Osteoblast (primary cell): Measurements from ENCODE around the gene RSL1D1. TPM values are rescaled to one million over a fixed set of nuclear protein-coding genes. Genes with fewer than 3 reads are reported as not detected.

Source experiments
- DNase-seq: peaks from one replicate; pipeline ENCODE4 v3.0.0; 2011; ENCODE audit warnings: low spot score, mixed read lengths; ENCODE audit not compliant: insufficient read length; ENCODE audit errors: missing footprints
- H2AFZ ChIP-seq: 2 replicates; pipeline ENCODE4 v1.6.0; 2011; ENCODE audit warnings: mild to moderate bottlenecking, low read length
- H3K27ac ChIP-seq: 2 replicates; pipeline ENCODE4 v1.5.1; 2011; ENCODE audit warnings: mild to moderate bottlenecking, low read depth, low read length, moderate library complexity
- H3K27me3 ChIP-seq: 2 replicates; pipeline ENCODE4 v1.6.0; 2012; ENCODE audit warnings: mild to moderate bottlenecking, control low read depth, inconsistent platforms, low read length, moderate library complexity; ENCODE audit not compliant: insufficient read depth
- H3K36me3 ChIP-seq: 2 replicates; pipeline ENCODE4 v1.5.1; 2011; ENCODE audit warnings: mild to moderate bottlenecking, low read length, control low read depth, moderate library complexity; ENCODE audit not compliant: insufficient read depth
- H3K4me1 ChIP-seq: 2 replicates; pipeline ENCODE4 v1.5.1; 2011; ENCODE audit warnings: mild to moderate bottlenecking, low read length, control low read depth, moderate library complexity; ENCODE audit not compliant: insufficient read depth
- H3K4me2 ChIP-seq: 2 replicates; pipeline ENCODE4 v1.6.0; 2011; ENCODE audit warnings: mild to moderate bottlenecking, low read length; ENCODE audit not compliant: insufficient read depth
- H3K4me3 ChIP-seq: fragments of 200-600 bp; sonication (generic); 3 replicates; pipeline ENCODE4 v1.5.1; 2012; ENCODE audit warnings: mild to moderate bottlenecking, low read length, inconsistent platforms; ENCODE audit not compliant: insufficient read depth
- H3K79me2 ChIP-seq: 2 replicates; pipeline ENCODE4 v1.6.0; 2012; ENCODE audit warnings: mild to moderate bottlenecking, low read length, control low read depth, inconsistent platforms; ENCODE audit not compliant: insufficient read depth
- H3K9me3 ChIP-seq: 2 replicates; pipeline ENCODE4 v1.5.1; 2011; ENCODE audit warnings: low read depth, low read length, control low read depth
- H4K20me1 ChIP-seq: 2 replicates; pipeline ENCODE4 v1.6.0; 2012; ENCODE audit warnings: mild to moderate bottlenecking, low read length, control low read depth; ENCODE audit not compliant: insufficient read depth
- total RNA-seq: library from RNA; depleted of rRNA; stranded (reverse); fragments of >200 nt; gene quantifications from 2 replicates; pipeline ENCODE4 v1.2.3, GENCODE V29; 2012
- TF ChIP-seq, protein P1 (sequence below): IDR thresholded peaks from 2 replicates; pipeline ENCODE4 v1.5.1; 2011; ENCODE audit warnings: mild to moderate bottlenecking, low read depth, low read length, moderate library complexity; ENCODE audit errors: extremely low read depth

The RSL1D1 gene
- total RNA-seq, 1 donor, result 113 TPM

DNA sequence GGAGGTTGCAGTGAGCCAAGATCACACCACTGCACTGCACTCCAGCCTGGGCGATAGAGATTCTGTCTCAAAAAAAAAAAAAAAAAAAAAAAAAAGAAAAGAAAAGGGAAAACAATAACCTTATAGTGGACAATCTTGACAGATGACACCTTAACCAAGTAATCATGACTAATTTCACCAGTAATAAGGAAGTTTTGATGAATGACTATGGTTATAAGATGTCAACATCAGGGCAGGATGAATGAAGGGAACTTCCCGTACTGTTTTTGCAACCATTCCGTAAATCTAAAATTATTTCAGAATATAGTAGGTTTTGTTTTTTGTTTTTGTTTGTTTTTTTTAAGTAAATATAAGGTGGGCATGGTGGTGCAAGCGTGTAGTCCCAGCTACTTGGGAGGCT lies 41.4 kb upstream of the RSL1D1 start:
- no peak overlapping the region for H2AFZ ChIP-seq
- H3K79me2 ChIP-seq, result peaks cover 55% of the 10 kb centered on the region
- H3K4me3 ChIP-seq, result no peak overlapping the region
- H3K9me3 ChIP-seq, result no peaks in the 10 kb centered on the region
- no peak overlapping the region for H3K27ac ChIP-seq
- DNase-seq, result no peak
- peaks cover 48% of the 10 kb centered on the region for H3K36me3 ChIP-seq
- H4K20me1 ChIP-seq, result peaks cover 15% of the 10 kb centered on the region
- H3K27me3 ChIP-seq, result no peaks in the 10 kb centered on the region
- peaks cover 16% of the 10 kb centered on the region for H3K4me1 ChIP-seq
- TF ChIP-seq, protein P1, sequence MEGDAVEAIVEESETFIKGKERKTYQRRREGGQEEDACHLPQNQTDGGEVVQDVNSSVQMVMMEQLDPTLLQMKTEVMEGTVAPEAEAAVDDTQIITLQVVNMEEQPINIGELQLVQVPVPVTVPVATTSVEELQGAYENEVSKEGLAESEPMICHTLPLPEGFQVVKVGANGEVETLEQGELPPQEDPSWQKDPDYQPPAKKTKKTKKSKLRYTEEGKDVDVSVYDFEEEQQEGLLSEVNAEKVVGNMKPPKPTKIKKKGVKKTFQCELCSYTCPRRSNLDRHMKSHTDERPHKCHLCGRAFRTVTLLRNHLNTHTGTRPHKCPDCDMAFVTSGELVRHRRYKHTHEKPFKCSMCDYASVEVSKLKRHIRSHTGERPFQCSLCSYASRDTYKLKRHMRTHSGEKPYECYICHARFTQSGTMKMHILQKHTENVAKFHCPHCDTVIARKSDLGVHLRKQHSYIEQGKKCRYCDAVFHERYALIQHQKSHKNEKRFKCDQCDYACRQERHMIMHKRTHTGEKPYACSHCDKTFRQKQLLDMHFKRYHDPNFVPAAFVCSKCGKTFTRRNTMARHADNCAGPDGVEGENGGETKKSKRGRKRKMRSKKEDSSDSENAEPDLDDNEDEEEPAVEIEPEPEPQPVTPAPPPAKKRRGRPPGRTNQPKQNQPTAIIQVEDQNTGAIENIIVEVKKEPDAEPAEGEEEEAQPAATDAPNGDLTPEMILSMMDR, result no peak
- H3K4me2 ChIP-seq, result no peak overlapping the region

DNA sequence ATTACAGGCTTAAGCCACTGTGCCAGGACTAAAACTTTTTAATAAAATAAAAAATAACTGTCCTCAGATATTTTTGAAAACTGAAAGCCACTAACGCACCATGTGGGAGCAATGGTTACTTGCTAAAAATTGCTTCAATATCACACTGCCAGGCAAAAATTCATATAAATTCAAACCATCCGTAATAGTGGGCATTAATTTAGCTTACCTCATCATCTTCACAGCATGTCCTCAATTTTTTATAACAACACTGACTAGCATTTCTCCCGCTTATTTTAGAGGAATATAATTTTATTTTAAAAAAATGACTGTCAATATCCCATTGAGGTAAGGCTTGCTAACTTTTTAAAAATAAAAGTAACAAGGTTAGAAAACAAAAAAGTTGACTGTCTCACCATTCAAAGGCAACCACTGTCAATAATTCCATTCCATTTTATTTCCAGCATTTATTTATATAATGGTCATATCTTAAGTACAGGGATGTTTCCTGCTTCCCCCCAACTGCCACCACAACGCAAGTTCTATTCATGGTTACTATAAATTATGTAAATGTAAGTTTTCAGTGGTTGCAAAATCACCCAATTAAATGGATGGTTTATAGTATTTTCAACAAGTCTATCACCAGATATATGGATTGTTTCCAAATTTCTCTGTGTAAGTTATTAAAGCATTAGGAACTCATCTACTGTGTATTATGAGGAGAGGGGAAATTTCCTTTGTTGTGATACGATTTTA lies 39.1 kb upstream of the RSL1D1 start:
- TF ChIP-seq, protein P1, result no peak
- Histone ChIP-seq H3K27ac (no peak overlapping the region), H3K27me3 (no peaks in the 10 kb centered on the region), H3K36me3 (peaks cover 70% of the 10 kb centered on the region), H3K4me2 (no peak overlapping the region), H2AFZ (no peak overlapping the region), H3K79me2 (peaks cover 46% of the 10 kb centered on the region), H3K4me1 (no peaks in the 10 kb centered on the region), H3K9me3 (no peaks in the 10 kb centered on the region), H4K20me1 (peaks cover 9% of the 10 kb centered on the region), H3K4me3 (no peak overlapping the region)
- no peak for DNase-seq

DNA sequence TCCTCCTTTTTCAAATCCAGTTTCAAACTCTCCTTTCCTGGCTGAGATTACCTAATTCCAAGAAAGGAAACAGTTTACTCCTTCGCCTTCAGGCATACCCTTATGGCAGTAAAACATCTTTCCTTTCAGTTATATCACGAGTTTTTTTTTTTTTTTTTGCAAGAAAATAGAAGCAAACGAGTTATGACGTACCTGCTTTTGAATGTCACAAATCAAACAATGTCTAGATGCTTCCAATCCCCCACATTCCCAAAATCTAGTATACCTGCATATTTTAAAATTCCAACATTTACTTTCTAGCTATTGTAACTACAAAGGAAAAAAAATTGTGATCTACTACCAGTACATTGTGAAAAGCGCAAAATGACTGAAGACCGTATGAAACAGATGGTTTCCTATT lies 35.5 kb upstream of the RSL1D1 start:
- Histone ChIP-seq H3K79me2 (peaks cover 33% of the 10 kb centered on the region), H3K4me3 (no peak overlapping the region), H3K4me2 (no peak overlapping the region), H3K9me3 (no peaks in the 10 kb centered on the region), H3K27ac (no peak overlapping the region), H3K36me3 (peaks cover 72% of the 10 kb centered on the region), H2AFZ (no peak overlapping the region), H3K27me3 (no peaks in the 10 kb centered on the region), H4K20me1 (peaks cover 2% of the 10 kb centered on the region), H3K4me1 (no peaks in the 10 kb centered on the region)
- TF ChIP-seq, protein P1, result no peak
- DNase-seq, result no peak

DNA sequence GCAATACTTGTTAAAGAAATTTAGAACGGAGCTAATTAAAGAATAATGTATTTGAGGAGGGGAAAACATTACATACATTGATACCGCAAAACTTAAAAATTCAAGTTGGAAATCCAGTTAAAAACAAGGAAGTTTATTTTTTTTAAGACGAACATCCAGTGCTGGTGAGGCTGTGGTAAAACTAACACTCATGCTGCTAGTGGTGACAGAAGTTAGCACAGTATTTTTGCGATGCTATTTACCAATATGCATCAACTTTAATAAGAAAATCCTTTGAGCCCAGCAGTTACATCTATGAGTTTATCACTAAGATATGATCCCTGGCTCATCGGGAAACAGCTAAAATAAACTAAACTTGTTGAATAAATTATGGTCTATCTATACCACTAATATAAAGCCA lies 32.7 kb upstream of the RSL1D1 start:
- Histone ChIP-seq H3K4me3 (no peak overlapping the region), H2AFZ (no peak overlapping the region), H3K4me1 (no peaks in the 10 kb centered on the region), H3K27ac (no peak overlapping the region), H3K9me3 (no peaks in the 10 kb centered on the region), H3K36me3 (peaks cover 86% of the 10 kb centered on the region), H3K79me2 (peaks cover 41% of the 10 kb centered on the region), H3K4me2 (no peak overlapping the region), H4K20me1 (peaks cover 2% of the 10 kb centered on the region), H3K27me3 (no peaks in the 10 kb centered on the region)
- TF ChIP-seq, protein P1, result no peak
- no peak for DNase-seq
